DND-41 (cell line): ENCODE measurements around the gene HACD2.

Source experiments
- ATAC-seq: fragments of 200-7000 bp; cut with Tn5 transposase; 3 replicates; pipeline ENCODE4 v1.9.1; 2021; ENCODE audit warnings: low read depth; ENCODE audit not compliant: insufficient read depth
- DNase-seq: peaks from one replicate; pipeline ENCODE4 v3.0.0-alpha.2; 2020
- H2AFZ ChIP-seq: 2 replicates; pipeline ENCODE4 v1.6.0; 2012; ENCODE audit warnings: low read depth, low read length
- H3K27ac ChIP-seq: 2 replicates; pipeline ENCODE4 v1.5.1; 2012; ENCODE audit warnings: low read length, inconsistent platforms
- H3K27me3 ChIP-seq: fragments of 200-600 bp; sonication (generic); 2 replicates; pipeline ENCODE4 v1.6.0; 2012; ENCODE audit warnings: low read length, mild to moderate bottlenecking, inconsistent platforms; ENCODE audit not compliant: insufficient read depth, poor library complexity
- H3K36me3 ChIP-seq: 2 replicates; pipeline ENCODE4 v1.5.1; 2012; ENCODE audit warnings: low read length, inconsistent platforms; ENCODE audit not compliant: insufficient read depth
- H3K4me1 ChIP-seq: 2 replicates; pipeline ENCODE4 v1.5.1; 2012; ENCODE audit warnings: mild to moderate bottlenecking, low read length; ENCODE audit not compliant: insufficient read depth
- H3K4me2 ChIP-seq: 2 replicates; pipeline ENCODE4 v1.6.0; 2012; ENCODE audit warnings: mild to moderate bottlenecking, moderate library complexity, low read length, inconsistent platforms; ENCODE audit not compliant: insufficient read depth
- H3K4me3 ChIP-seq, 2 experiments: fragments of 200-600 bp in 1 of 2; shearing (Covaris generic) in 1 of 2; 2 replicates each; pipeline ENCODE4 v1.5.1; 2012 to 2016; ENCODE audit warnings: inconsistent platforms in 2 of 2, low read length in 2 of 2, mild to moderate bottlenecking in 2 of 2, low read depth in 1 of 2, moderate library complexity in 1 of 2
- H3K79me2 ChIP-seq: 2 replicates; pipeline ENCODE4 v1.6.0; 2012; ENCODE audit warnings: low read length, inconsistent platforms; ENCODE audit not compliant: insufficient read depth
- H3K9ac ChIP-seq: 2 replicates; pipeline ENCODE4 v1.6.0; 2012; ENCODE audit warnings: low read depth, mild to moderate bottlenecking, inconsistent platforms, low read length, moderate library complexity
- H3K9me3 ChIP-seq: 2 replicates; pipeline ENCODE4 v1.5.1; 2012; ENCODE audit warnings: low read length, moderate library complexity, mild to moderate bottlenecking, inconsistent platforms; ENCODE audit not compliant: insufficient read depth, severe bottlenecking
- H4K20me1 ChIP-seq: 2 replicates; pipeline ENCODE4 v1.6.0; 2012; ENCODE audit warnings: low read length; ENCODE audit not compliant: insufficient read depth
- EZH2 ChIP-seq: IDR thresholded peaks from 3 replicates; pipeline ENCODE4 v1.6.1; 2012; ENCODE audit warnings: borderline replicate concordance, low read depth, mild to moderate bottlenecking, moderate library complexity, low read length, inconsistent platforms; ENCODE audit not compliant: severe bottlenecking
- TF ChIP-seq, protein P1 (sequence below): IDR thresholded peaks from 2 replicates; pipeline ENCODE4 v1.5.1; 2012; ENCODE audit warnings: borderline replicate concordance, low read length, moderate library complexity, mild to moderate bottlenecking; ENCODE audit not compliant: poor library complexity, severe bottlenecking; ENCODE audit errors: extremely low read depth

The HACD2 gene

DNA sequence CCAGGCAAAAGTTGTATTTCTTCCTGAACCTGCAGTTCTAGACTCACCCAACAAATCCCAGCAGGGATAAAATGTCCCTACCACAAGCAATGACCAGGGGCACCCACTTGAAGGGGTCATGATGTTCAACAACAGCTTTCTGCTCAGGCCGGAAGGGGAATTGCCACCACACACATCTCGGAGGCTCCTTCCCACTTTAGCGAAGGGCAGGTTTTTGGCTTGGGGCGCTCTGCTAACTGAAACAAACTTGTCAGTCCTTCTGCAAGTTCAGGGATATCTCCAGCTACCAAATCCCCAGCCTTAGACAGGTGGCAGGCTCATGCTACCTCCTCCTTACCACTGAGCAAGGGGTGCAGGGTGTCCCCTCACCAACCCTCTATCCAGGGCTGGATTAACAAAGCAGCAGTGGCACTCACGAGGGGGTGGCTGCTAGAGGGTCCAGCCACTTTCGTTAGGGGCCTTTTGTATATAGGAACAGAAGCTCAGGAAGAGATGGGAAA lies 138.2 kb downstream of the HACD2 start:
- H3K4me3 ChIP-seq: no peak overlapping the region
- H3K36me3 ChIP-seq: no peaks in the 10 kb centered on the region
- H2AFZ ChIP-seq: no peak overlapping the region
- H3K27ac ChIP-seq: no peak overlapping the region
- no peaks in the 10 kb centered on the region for H3K9me3 ChIP-seq
- H3K27me3 ChIP-seq: peaks cover 2% of the 10 kb centered on the region
- TF ChIP-seq, protein P1, sequence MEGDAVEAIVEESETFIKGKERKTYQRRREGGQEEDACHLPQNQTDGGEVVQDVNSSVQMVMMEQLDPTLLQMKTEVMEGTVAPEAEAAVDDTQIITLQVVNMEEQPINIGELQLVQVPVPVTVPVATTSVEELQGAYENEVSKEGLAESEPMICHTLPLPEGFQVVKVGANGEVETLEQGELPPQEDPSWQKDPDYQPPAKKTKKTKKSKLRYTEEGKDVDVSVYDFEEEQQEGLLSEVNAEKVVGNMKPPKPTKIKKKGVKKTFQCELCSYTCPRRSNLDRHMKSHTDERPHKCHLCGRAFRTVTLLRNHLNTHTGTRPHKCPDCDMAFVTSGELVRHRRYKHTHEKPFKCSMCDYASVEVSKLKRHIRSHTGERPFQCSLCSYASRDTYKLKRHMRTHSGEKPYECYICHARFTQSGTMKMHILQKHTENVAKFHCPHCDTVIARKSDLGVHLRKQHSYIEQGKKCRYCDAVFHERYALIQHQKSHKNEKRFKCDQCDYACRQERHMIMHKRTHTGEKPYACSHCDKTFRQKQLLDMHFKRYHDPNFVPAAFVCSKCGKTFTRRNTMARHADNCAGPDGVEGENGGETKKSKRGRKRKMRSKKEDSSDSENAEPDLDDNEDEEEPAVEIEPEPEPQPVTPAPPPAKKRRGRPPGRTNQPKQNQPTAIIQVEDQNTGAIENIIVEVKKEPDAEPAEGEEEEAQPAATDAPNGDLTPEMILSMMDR: no peak
- no peak for TF ChIP-seq EZH2
- ATAC-seq (no peak), DNase-seq (no peak)
- no peaks in the 10 kb centered on the region for H4K20me1 ChIP-seq
- H3K4me2 ChIP-seq: no peak overlapping the region
- no peak overlapping the region for H3K9ac ChIP-seq
- H3K79me2 ChIP-seq: no peaks in the 10 kb centered on the region
- H3K4me1 ChIP-seq: no peaks in the 10 kb centered on the region

DNA sequence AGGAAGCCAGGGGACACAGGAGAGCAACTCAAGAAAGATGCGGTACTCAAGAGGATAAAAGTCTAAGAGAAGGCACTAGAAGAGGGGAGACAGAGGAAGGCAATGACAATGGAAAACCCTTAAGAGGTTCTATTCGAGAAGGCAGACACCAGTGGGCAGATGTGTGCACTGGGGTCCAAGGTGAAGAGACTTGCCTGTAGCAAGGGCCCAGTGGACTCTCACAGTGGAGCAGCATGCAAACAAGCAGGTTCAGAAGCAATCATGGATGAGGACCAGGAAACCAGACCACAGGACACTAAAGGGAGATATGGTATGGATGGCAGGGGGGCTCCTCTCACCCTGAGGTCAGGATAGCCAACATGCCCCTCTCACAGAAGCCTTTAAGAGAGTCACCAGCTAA lies 138.6 kb downstream of the HACD2 start:
- H3K4me3 ChIP-seq: no peak overlapping the region
- no peak for TF ChIP-seq EZH2
- TF ChIP-seq, protein P1: no peak
- no peaks in the 10 kb centered on the region for H3K4me1 ChIP-seq
- no peak overlapping the region for H2AFZ ChIP-seq
- no peak overlapping the region for H3K4me2 ChIP-seq
- DNase-seq (no peak), ATAC-seq (no peak)
- H3K9me3 ChIP-seq: no peaks in the 10 kb centered on the region
- no peaks in the 10 kb centered on the region for H3K36me3 ChIP-seq
- H4K20me1 ChIP-seq: no peaks in the 10 kb centered on the region
- H3K27me3 ChIP-seq: peaks cover 2% of the 10 kb centered on the region
- H3K79me2 ChIP-seq: no peaks in the 10 kb centered on the region
- no peak overlapping the region for H3K9ac ChIP-seq
- no peak overlapping the region for H3K27ac ChIP-seq

DNA sequence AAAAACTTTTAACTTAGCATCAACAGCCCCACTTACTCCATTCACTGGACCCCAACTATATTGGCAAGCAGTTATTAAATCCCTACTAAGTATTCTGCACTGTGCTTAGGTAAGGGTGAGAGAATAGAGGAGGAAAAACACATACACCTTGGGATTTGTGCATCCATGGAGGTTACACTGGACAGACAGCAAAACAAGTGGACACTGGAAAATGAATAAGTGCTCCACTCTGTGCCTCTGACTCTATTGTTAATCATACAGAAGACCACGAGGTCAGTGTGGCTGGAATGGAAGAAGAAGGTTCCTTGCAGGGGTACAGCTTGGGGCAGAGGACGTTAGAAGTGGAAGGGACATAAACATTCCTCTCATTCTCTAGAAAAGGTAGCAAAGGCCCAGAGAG lies 139.2 kb downstream of the HACD2 start:
- Histone ChIP-seq H2AFZ (no peak overlapping the region), H3K27me3 (peaks cover 2% of the 10 kb centered on the region), H3K4me3 (no peak overlapping the region), H3K27ac (no peak overlapping the region), H4K20me1 (no peaks in the 10 kb centered on the region), H3K9ac (no peak overlapping the region), H3K9me3 (no peaks in the 10 kb centered on the region), H3K4me1 (no peaks in the 10 kb centered on the region), H3K4me2 (no peak overlapping the region), H3K79me2 (no peaks in the 10 kb centered on the region), H3K36me3 (no peaks in the 10 kb centered on the region)
- no peak for TF ChIP-seq EZH2
- TF ChIP-seq, protein P1: no peak
- ATAC-seq (no peak), DNase-seq (no peak)

DNA sequence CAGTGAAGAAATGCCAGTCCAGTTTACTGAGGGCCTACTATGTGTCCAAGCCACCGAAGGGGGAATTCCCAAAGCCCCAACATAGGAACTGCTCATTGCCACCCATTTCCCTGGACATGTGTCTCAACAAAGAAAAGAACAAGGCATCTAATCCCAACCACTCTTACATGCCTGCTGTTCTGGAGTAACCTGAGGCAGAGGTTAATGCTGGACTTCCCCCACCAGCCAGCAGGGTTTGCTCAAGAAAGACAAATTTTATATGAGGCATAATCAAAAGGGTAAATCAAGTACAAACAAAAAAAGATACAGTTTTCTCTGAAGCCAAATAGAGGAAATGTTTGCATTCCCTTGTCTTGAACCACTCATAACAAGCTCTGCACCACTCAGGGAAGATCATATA lies 140.1 kb downstream of the HACD2 start:
- TF ChIP-seq, protein P1: no peak
- no peak for TF ChIP-seq EZH2
- Histone ChIP-seq H3K27me3 (peaks cover 2% of the 10 kb centered on the region), H3K27ac (no peak overlapping the region), H3K9me3 (no peaks in the 10 kb centered on the region), H3K9ac (no peak overlapping the region), H3K79me2 (no peaks in the 10 kb centered on the region), H3K4me2 (no peak overlapping the region), H3K4me3 (no peak overlapping the region), H3K36me3 (no peaks in the 10 kb centered on the region), H3K4me1 (no peaks in the 10 kb centered on the region), H2AFZ (no peak overlapping the region), H4K20me1 (no peaks in the 10 kb centered on the region)
- ATAC-seq: no peak
- no peak for DNase-seq
